CD14-positive monocyte (primary cell): ENCODE measurements around the gene SHISA6. TPM values are rescaled to one million over a fixed set of nuclear protein-coding genes. Genes with fewer than 3 reads are reported as not detected.

Source experiments
- DNase-seq, 3 donors: peaks; one replicate each; pipeline ENCODE4 v3.0.0-alpha.2; 2011 to 2022
- H2AFZ ChIP-seq: 2 replicates; pipeline ENCODE4 v1.6.0; 2012; ENCODE audit warnings: mild to moderate bottlenecking, low read depth, low read length, inconsistent platforms; ENCODE audit not compliant: insufficient read depth, poor library complexity, severe bottlenecking
- H3K27ac ChIP-seq, 2 donors: 1 replicate in 1 of 2; 2 replicates in 1 of 2; pipeline ENCODE4 v1.5.1; 2012 to 2013; ENCODE audit warnings: low read length in 2 of 2, control low read depth in 1 of 2, inconsistent platforms in 1 of 2, low read depth in 1 of 2, mild to moderate bottlenecking in 1 of 2
- H3K27me3 ChIP-seq, 2 donors: one replicate each; pipeline versions ENCODE4 v1.6.0 to v1.6.1; 2011 to 2013; ENCODE audit warnings: low read length in 2 of 2; ENCODE audit not compliant: control insufficient read depth in 2 of 2, insufficient read depth in 2 of 2
- H3K36me3 ChIP-seq, 2 donors: replicated peaks in 1 of 2; 1 replicate in 1 of 2; 2 replicates in 1 of 2; pipeline versions ENCODE4 v1.5.1 to v1.6.1; 2012 to 2013; ENCODE audit warnings: low read length in 2 of 2, control low read depth in 1 of 2, inconsistent platforms in 1 of 2, mild to moderate bottlenecking in 1 of 2; ENCODE audit not compliant: insufficient read depth in 2 of 2, control insufficient read depth in 1 of 2
- H3K4me1 ChIP-seq, 2 donors: 1 replicate in 1 of 2; 2 replicates in 1 of 2; pipeline versions ENCODE4 v1.5.1 to v1.6.1; 2012 to 2013; ENCODE audit warnings: low read length in 2 of 2, control low read depth in 1 of 2, inconsistent platforms in 1 of 2, mild to moderate bottlenecking in 1 of 2, moderate library complexity in 1 of 2; ENCODE audit not compliant: insufficient read depth in 2 of 2, control insufficient read depth in 1 of 2
- H3K4me2 ChIP-seq: replicated peaks from 2 replicates; pipeline ENCODE3; 2012; ENCODE audit warnings: low read length, moderate library complexity, mild to moderate bottlenecking; ENCODE audit not compliant: poor library complexity, severe bottlenecking; ENCODE audit errors: extremely low read depth
- H3K4me3 ChIP-seq, 3 experiments: fragments of 200-600 bp in 1 of 3; sonication (generic) in 1 of 3; replicated peaks in 1 of 3; 1 replicate in 2 of 3; 2 replicates in 1 of 3; pipeline ENCODE4 v1.5.1; 2011 to 2013; ENCODE audit warnings: low read length in 3 of 3, mild to moderate bottlenecking in 3 of 3, control low read depth in 2 of 3, low read depth in 2 of 3, inconsistent platforms in 1 of 3, moderate library complexity in 1 of 3
- H3K79me2 ChIP-seq: 2 replicates; pipeline ENCODE4 v1.6.0; 2012; ENCODE audit warnings: mild to moderate bottlenecking, control low read depth, inconsistent platforms, low read length, moderate library complexity; ENCODE audit not compliant: insufficient read depth
- H3K9ac ChIP-seq: 2 replicates; pipeline ENCODE4 v1.6.0; 2017; ENCODE audit warnings: low read length, mild to moderate bottlenecking; ENCODE audit not compliant: insufficient read depth, poor library complexity, severe bottlenecking
- H3K9me3 ChIP-seq, 2 donors: replicated peaks in 1 of 2; 1 replicate in 1 of 2; 2 replicates in 1 of 2; pipeline versions ENCODE4 v1.5.1 to v1.6.1; 2012 to 2013; ENCODE audit warnings: low read length in 2 of 2, control low read depth in 1 of 2; ENCODE audit not compliant: control insufficient read depth in 1 of 2, insufficient read depth in 1 of 2
- H4K20me1 ChIP-seq: 2 replicates; pipeline ENCODE4 v1.6.0; 2012; ENCODE audit warnings: mild to moderate bottlenecking, low read length, control low read depth, moderate library complexity; ENCODE audit not compliant: insufficient read depth
- H3K27ac Mint-ChIP-seq, 7 donors: one replicate each; pipeline ENCODE4 v1.8.0; 2020; ENCODE audit warnings: mild to moderate bottlenecking in 7 of 7, mixed read lengths in 7 of 7, moderate library complexity in 6 of 7, inconsistent platforms in 2 of 7
- H3K27me3 Mint-ChIP-seq, 3 donors: one replicate each; pipeline ENCODE4 v1.8.0; 2021 to 2022; ENCODE audit warnings: low read depth in 3 of 3, mild to moderate bottlenecking in 3 of 3, mixed read lengths in 3 of 3, moderate library complexity in 3 of 3, inconsistent platforms in 1 of 3
- H3K36me3 Mint-ChIP-seq, 2 donors: one replicate each; pipeline ENCODE4 v1.8.0; 2020; ENCODE audit warnings: mixed read lengths in 2 of 2, inconsistent platforms in 1 of 2, mild to moderate bottlenecking in 1 of 2
- H3K4me1 Mint-ChIP-seq: one replicate; pipeline ENCODE4 v1.8.0; 2020; ENCODE audit warnings: mild to moderate bottlenecking, mixed read lengths
- H3K4me3 Mint-ChIP-seq, 2 donors: one replicate each; pipeline ENCODE4 v1.8.0; 2020; ENCODE audit warnings: mild to moderate bottlenecking in 2 of 2, mixed read lengths in 2 of 2, moderate library complexity in 1 of 2
- H3K9me3 Mint-ChIP-seq, 7 donors: one replicate each; pipeline ENCODE4 v1.8.0; 2020 to 2022; ENCODE audit warnings: mixed read lengths in 7 of 7, mild to moderate bottlenecking in 6 of 7, moderate library complexity in 6 of 7, inconsistent platforms in 2 of 7
- WGBS: methylation state at CpG from one replicate; pipeline ENCODE4 v1.1.5; 2013; ENCODE audit warnings: missing lambda C conversion rate; ENCODE audit not compliant: insufficient coverage; 5-methylcytosine and 5-hydroxymethylcytosine counted together
- intact Hi-C, 2 donors: fragments of 100-400 bp; cut with micrococcal nuclease; formaldehyde crosslinking; loops; one replicate each; pipeline versions ENCODE4 v1.15.0 to v1.15.1; 2023
- polyA plus RNA-seq, 3 donors: library from polyadenylated mRNA; depleted of rRNA in 1 of 3; unstranded in 2 of 3; stranded (reverse) in 1 of 3; fragments of 300-500 nt in 2 of 3; fragments of >200 nt in 1 of 3; fragmentation: Illumina TruSeq in 2 of 3; gene quantifications; 1 replicate in 2 of 3; 2 replicates in 1 of 3; pipeline ENCODE4 v1.2.3, GENCODE V29; 2012 to 2021
- TF ChIP-seq, protein P1 (sequence below): fragments of 200-600 bp; IDR thresholded peaks from one replicate; pipeline ENCODE4 v1.8.0; 2022; ENCODE audit warnings: antibody characterized with exemption, mild to moderate bottlenecking

The SHISA6 gene
- polyA plus RNA-seq, 3 donors = not detected

DNA sequence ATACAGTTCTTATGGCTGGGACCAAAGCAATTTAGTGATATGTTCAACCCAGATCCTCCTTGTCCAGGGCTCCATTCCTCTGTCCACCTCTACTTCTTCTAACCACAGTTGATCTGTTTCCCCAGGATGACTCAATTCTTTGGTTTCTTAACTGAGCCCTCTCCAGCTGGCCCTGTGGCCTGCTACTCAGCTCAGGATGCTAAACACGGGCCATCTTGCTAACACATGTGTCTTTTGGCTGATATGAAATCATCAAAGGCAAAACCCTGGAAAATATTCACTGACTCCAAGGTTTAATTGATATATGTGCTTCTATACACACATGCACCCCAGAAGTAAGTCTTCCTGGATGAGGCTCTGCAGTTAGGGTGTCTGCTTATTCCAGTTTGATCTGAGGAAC lies 43.8 kb downstream of the SHISA6 start:
- Mint-ChIP-seq H3K27me3 (no peaks in the 10 kb centered on the region), H3K36me3 (no peaks in the 10 kb centered on the region), H3K27ac (no peak overlapping the region), H3K4me3 (no peak overlapping the region), H3K9me3 (peaks cover 0 to 17% (median 5%) of the 10 kb centered on the region in 7 donors), H3K4me1 (no peaks in the 10 kb centered on the region)
- intact Hi-C loops = no loop called here
- peaks cover 10 to 14% of the 10 kb centered on the region in 2 donors for H3K9me3 ChIP-seq
- no peaks in the 10 kb centered on the region for H3K79me2 ChIP-seq
- WGBS = no CpG with 5 or more reads among the region's 1 CpG
- H3K4me2 ChIP-seq = no peak overlapping the region
- H4K20me1 ChIP-seq = no peaks in the 10 kb centered on the region
- no peaks in the 10 kb centered on the region for H3K4me1 ChIP-seq
- H3K4me3 ChIP-seq = no peak overlapping the region
- DNase-seq = no peak
- no peak overlapping the region for H2AFZ ChIP-seq
- no peaks in the 10 kb centered on the region for H3K27me3 ChIP-seq
- no peak overlapping the region for H3K9ac ChIP-seq
- TF ChIP-seq, protein P1, sequence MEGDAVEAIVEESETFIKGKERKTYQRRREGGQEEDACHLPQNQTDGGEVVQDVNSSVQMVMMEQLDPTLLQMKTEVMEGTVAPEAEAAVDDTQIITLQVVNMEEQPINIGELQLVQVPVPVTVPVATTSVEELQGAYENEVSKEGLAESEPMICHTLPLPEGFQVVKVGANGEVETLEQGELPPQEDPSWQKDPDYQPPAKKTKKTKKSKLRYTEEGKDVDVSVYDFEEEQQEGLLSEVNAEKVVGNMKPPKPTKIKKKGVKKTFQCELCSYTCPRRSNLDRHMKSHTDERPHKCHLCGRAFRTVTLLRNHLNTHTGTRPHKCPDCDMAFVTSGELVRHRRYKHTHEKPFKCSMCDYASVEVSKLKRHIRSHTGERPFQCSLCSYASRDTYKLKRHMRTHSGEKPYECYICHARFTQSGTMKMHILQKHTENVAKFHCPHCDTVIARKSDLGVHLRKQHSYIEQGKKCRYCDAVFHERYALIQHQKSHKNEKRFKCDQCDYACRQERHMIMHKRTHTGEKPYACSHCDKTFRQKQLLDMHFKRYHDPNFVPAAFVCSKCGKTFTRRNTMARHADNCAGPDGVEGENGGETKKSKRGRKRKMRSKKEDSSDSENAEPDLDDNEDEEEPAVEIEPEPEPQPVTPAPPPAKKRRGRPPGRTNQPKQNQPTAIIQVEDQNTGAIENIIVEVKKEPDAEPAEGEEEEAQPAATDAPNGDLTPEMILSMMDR = no peak
- H3K36me3 ChIP-seq = no peaks in the 10 kb centered on the region
- no peak overlapping the region for H3K27ac ChIP-seq

DNA sequence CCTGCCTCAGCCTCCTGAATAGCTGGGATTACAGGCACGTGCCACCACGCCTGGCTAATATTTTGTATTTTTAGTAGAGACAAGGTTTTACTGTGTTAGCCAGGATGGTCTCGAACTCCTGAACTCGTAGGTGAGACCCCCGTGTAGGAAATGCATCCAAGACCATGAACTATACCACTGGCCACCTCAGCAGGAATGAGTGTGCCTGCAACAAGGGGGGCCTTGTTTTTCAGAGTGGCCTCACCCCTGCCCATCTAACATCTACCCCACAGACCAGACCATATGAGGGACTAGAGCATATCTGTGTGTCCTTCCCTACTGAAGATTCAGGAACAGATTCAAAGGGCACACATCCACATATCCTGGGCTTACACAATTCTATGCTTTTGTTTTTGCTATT lies 44.9 kb downstream of the SHISA6 start:
- H3K27ac ChIP-seq = no peak overlapping the region
- no peak for DNase-seq
- no peaks in the 10 kb centered on the region for H3K79me2 ChIP-seq
- no peak overlapping the region for H3K4me3 ChIP-seq
- H3K36me3 ChIP-seq = no peaks in the 10 kb centered on the region
- no peaks in the 10 kb centered on the region for H3K27me3 Mint-ChIP-seq
- no peak overlapping the region for H3K4me3 Mint-ChIP-seq
- H3K4me2 ChIP-seq = no peak overlapping the region
- no peaks in the 10 kb centered on the region for H3K27me3 ChIP-seq
- no peaks in the 10 kb centered on the region for H4K20me1 ChIP-seq
- no peaks in the 10 kb centered on the region for H3K36me3 Mint-ChIP-seq
- peaks cover 9 to 10% of the 10 kb centered on the region in 2 donors for H3K9me3 ChIP-seq
- H2AFZ ChIP-seq = no peak overlapping the region
- H3K4me1 Mint-ChIP-seq = no peaks in the 10 kb centered on the region
- intact Hi-C loops = no loop called here
- TF ChIP-seq, protein P1 = no peak
- WGBS = 80% methylated on average over 1 of the region's 5 CpGs
- peaks cover 0 to 14% (median 5%) of the 10 kb centered on the region in 7 donors for H3K9me3 Mint-ChIP-seq
- no peaks in the 10 kb centered on the region for H3K4me1 ChIP-seq
- H3K27ac Mint-ChIP-seq = no peak overlapping the region
- H3K9ac ChIP-seq = no peak overlapping the region
